ENCODE results near the gene TNFSF13. TPM values are rescaled to one million over a fixed set of nuclear protein-coding genes. Genes with fewer than 3 reads are reported as not detected.

TNFSF13 gene
- 1.7 TPM in 1 of 2 replicates, not detected in the other for total RNA-seq (2014; rRNA removed; shearing (Covaris generic); ENCODE audit: low replicate concordance)

- no peak for DNase-seq
- H3K4me3 ChIP-seq = no peak within 1 kb of the TSS
- H3K9me3 ChIP-seq = no peaks in the 10 kb centered on the region
- H3K27me3 ChIP-seq = no peaks in the 10 kb centered on the region
- H3K36me3 ChIP-seq = no peaks in the 10 kb centered on the region; the same call in 1 of the 2 replicates
Measured at GRCh38 chr17:7558544-7559319, at the start of gene TNFSF13. TNFSF13 (plus strand) TSS chr17:7558750; CDS start chr17:7559040, 290 bp downstream.

GRCh38 chr17:7508846-7509245 lies 49.7 kb upstream of the TNFSF13 start:
- Histone ChIP-seq H3K27me3 (no peaks in the 10 kb centered on the region), H3K36me3 (peaks cover 5% of the 10 kb centered on the region), H3K4me3 (no peak overlapping the region), H3K9me3 (no peaks in the 10 kb centered on the region)
- no peak for DNase-seq

- H3K27me3 ChIP-seq = no peaks in the 10 kb centered on the region
- H3K36me3 ChIP-seq = peaks cover 5% of the 10 kb centered on the region
- no peaks in the 10 kb centered on the region for H3K9me3 ChIP-seq
- no peak overlapping the region for H3K4me3 ChIP-seq
- no peak for DNase-seq
Measured at GRCh38 chr17:7509937-7510336, 48.6 kb upstream of the TNFSF13 start.

GRCh38 chr17:7511108-7511507 lies 47.4 kb upstream of the TNFSF13 start:
- Histone ChIP-seq H3K9me3 (no peaks in the 10 kb centered on the region), H3K27me3 (no peaks in the 10 kb centered on the region), H3K4me3 (no peak overlapping the region), H3K36me3 (peaks cover 2% of the 10 kb centered on the region)
- peak; percentile 10 for DNase-seq

- Histone ChIP-seq H3K9me3 (no peaks in the 10 kb centered on the region), H3K4me3 (no peak overlapping the region), H3K27me3 (no peaks in the 10 kb centered on the region), H3K36me3 (peaks cover 2% of the 10 kb centered on the region)
- no peak for DNase-seq
Measured at GRCh38 chr17:7512105-7512504, 46.4 kb upstream of the TNFSF13 start.

GRCh38 chr17:7512824-7513540 lies 45.6 kb upstream of the TNFSF13 start:
- no peaks in the 10 kb centered on the region for H3K9me3 ChIP-seq
- DNase-seq = no peak
- H3K4me3 ChIP-seq = no peak overlapping the region
- peaks cover 2% of the 10 kb centered on the region for H3K36me3 ChIP-seq
- no peaks in the 10 kb centered on the region for H3K27me3 ChIP-seq

GRCh38 chr17:7513850-7514419 lies 44.6 kb upstream of the TNFSF13 start:
- Histone ChIP-seq H3K9me3 (no peaks in the 10 kb centered on the region), H3K4me3 (no peak overlapping the region), H3K36me3 (no peaks in the 10 kb centered on the region; the same call in none of the 2 replicates), H3K27me3 (no peaks in the 10 kb centered on the region)
- DNase-seq = no peak

- Histone ChIP-seq H3K4me3 (no peak overlapping the region), H3K27me3 (no peaks in the 10 kb centered on the region), H3K9me3 (no peaks in the 10 kb centered on the region), H3K36me3 (no peaks in the 10 kb centered on the region)
- no peak for DNase-seq
Measured at GRCh38 chr17:7515911-7516610, 42.5 kb upstream of the TNFSF13 start.

GRCh38 chr17:7523033-7523432 lies 35.5 kb upstream of the TNFSF13 start:
- no peak overlapping the region for H3K4me3 ChIP-seq
- DNase-seq = no peak

GRCh38 chr17:7528842-7529241 lies 29.7 kb upstream of the TNFSF13 start:
- no peaks in the 10 kb centered on the region for H3K27me3 ChIP-seq
- H3K9me3 ChIP-seq = peaks cover 2% of the 10 kb centered on the region; the same call in 1 of the 2 replicates
- no peaks in the 10 kb centered on the region for H3K36me3 ChIP-seq
- H3K4me3 ChIP-seq = no peak overlapping the region
- no peak for DNase-seq

More at GRCh38 chr17:7523033-7523432, 35.5 kb upstream of the TNFSF13 start:
- Histone ChIP-seq H3K36me3 (no peaks in the 10 kb centered on the region), H3K27me3 (no peaks in the 10 kb centered on the region), H3K9me3 (no peaks in the 10 kb centered on the region; the same call in 1 of the 2 replicates)

GRCh38 chr17:7530023-7530900 lies 28.3 kb upstream of the TNFSF13 start:
- peaks cover 2% of the 10 kb centered on the region; the same call in 1 of the 2 replicates for H3K9me3 ChIP-seq
- no peaks in the 10 kb centered on the region for H3K27me3 ChIP-seq
- no peak for DNase-seq
- H3K36me3 ChIP-seq = no peaks in the 10 kb centered on the region
- H3K4me3 ChIP-seq = no peak overlapping the region

GRCh38 chr17:7538050-7538449 lies 20.5 kb upstream of the TNFSF13 start:
- no peak for DNase-seq
- peaks cover 5% of the 10 kb centered on the region; the same call in 1 of the 2 replicates for H3K9me3 ChIP-seq
- no peaks in the 10 kb centered on the region for H3K27me3 ChIP-seq
- no peaks in the 10 kb centered on the region for H3K36me3 ChIP-seq
- no peak overlapping the region for H3K4me3 ChIP-seq

- DNase-seq = no peak
- Histone ChIP-seq H3K36me3 (no peaks in the 10 kb centered on the region), H3K27me3 (no peaks in the 10 kb centered on the region), H3K9me3 (peaks cover 5% of the 10 kb centered on the region; the same call in 1 of the 2 replicates), H3K4me3 (no peak overlapping the region)
Measured at GRCh38 chr17:7538891-7539545, 19.5 kb upstream of the TNFSF13 start.

- Histone ChIP-seq H3K9me3 (peaks cover 5% of the 10 kb centered on the region; the same call in 1 of the 2 replicates), H3K36me3 (no peaks in the 10 kb centered on the region), H3K27me3 (no peaks in the 10 kb centered on the region), H3K4me3 (no peak overlapping the region)
- no peak for DNase-seq
Measured at GRCh38 chr17:7541074-7541621, 17.4 kb upstream of the TNFSF13 start.

- H3K27me3 ChIP-seq = no peaks in the 10 kb centered on the region
- H3K4me3 ChIP-seq = no peak overlapping the region
- H3K9me3 ChIP-seq = no peaks in the 10 kb centered on the region
- H3K36me3 ChIP-seq = no peaks in the 10 kb centered on the region
- DNase-seq = no peak
Measured at GRCh38 chr17:7544911-7545310, 13.6 kb upstream of the TNFSF13 start.

All from MG63 (cell line).